ENCODE measurements around the gene CDC14B. TPM values are rescaled to one million over a fixed set of nuclear protein-coding genes. Genes with fewer than 3 reads are reported as not detected.

CDC14B gene
- total RNA-seq, 1 donor from 2014 or later = 21.4 TPM

GRCh38 chr9:96476591-96476990 lies 143.1 kb downstream of the CDC14B start:
- H3K36me3 Mint-ChIP-seq (ENCODE audit: low read depth, unreplicated experiment) = peaks cover 1% of the 10 kb centered on the region
- no peak for DNase-seq (ENCODE audit: low spot score)

GRCh38 chr9:96476013-96476412 lies 143.6 kb downstream of the CDC14B start:
- Mint-ChIP-seq H3K27me3 (ENCODE audit: unreplicated experiment) (no peaks in the 10 kb centered on the region), H3K27ac (ENCODE audit: unreplicated experiment) (no peak overlapping the region)

More at GRCh38 chr9:96476591-96476990, 143.1 kb downstream of the CDC14B start:
- Mint-ChIP-seq H3K27me3 (ENCODE audit: unreplicated experiment) (no peaks in the 10 kb centered on the region), H3K27ac (ENCODE audit: unreplicated experiment) (no peak overlapping the region), H3K4me3 (ENCODE audit: unreplicated experiment) (no peak overlapping the region), H3K9me3 (ENCODE audit: unreplicated experiment) (no peaks in the 10 kb centered on the region), H3K4me1 (ENCODE audit: unreplicated experiment) (no peaks in the 10 kb centered on the region)
- TF ChIP-seq CTCF (IDR thresholded peaks at IDR 0.05; ENCODE audit: unreplicated experiment) = no peak

GRCh38 chr9:96467784-96468183 lies 151.9 kb downstream of the CDC14B start:
- no peak overlapping the region for H3K4me3 Mint-ChIP-seq (ENCODE audit: unreplicated experiment)
- peaks cover 8% of the 10 kb centered on the region for H3K36me3 Mint-ChIP-seq (ENCODE audit: low read depth, unreplicated experiment)
- DNase-seq (ENCODE audit: low spot score) = no peak
- H3K27me3 Mint-ChIP-seq (ENCODE audit: unreplicated experiment) = no peaks in the 10 kb centered on the region
- no peaks in the 10 kb centered on the region for H3K4me1 Mint-ChIP-seq (ENCODE audit: unreplicated experiment)
- no peak overlapping the region for H3K27ac Mint-ChIP-seq (ENCODE audit: unreplicated experiment)
- H3K9me3 Mint-ChIP-seq (ENCODE audit: unreplicated experiment) = no peaks in the 10 kb centered on the region
- TF ChIP-seq CTCF (IDR thresholded peaks at IDR 0.05; ENCODE audit: unreplicated experiment) = no peak

More at GRCh38 chr9:96476013-96476412, 143.6 kb downstream of the CDC14B start:
- Mint-ChIP-seq H3K4me3 (ENCODE audit: unreplicated experiment) (no peak overlapping the region), H3K9me3 (ENCODE audit: unreplicated experiment) (no peaks in the 10 kb centered on the region), H3K4me1 (ENCODE audit: unreplicated experiment) (no peaks in the 10 kb centered on the region), H3K36me3 (ENCODE audit: low read depth, unreplicated experiment) (peaks cover 4% of the 10 kb centered on the region)
- TF ChIP-seq CTCF (IDR thresholded peaks at IDR 0.05; ENCODE audit: unreplicated experiment) = no peak
- no peak for DNase-seq (ENCODE audit: low spot score)

GRCh38 chr9:96464426-96464825 lies 155.2 kb downstream of the CDC14B start:
- no peaks in the 10 kb centered on the region for H3K27me3 Mint-ChIP-seq (ENCODE audit: unreplicated experiment)
- H3K36me3 Mint-ChIP-seq (ENCODE audit: low read depth, unreplicated experiment) = peaks cover 3% of the 10 kb centered on the region
- no peak for DNase-seq (ENCODE audit: low spot score)
- no peak for TF ChIP-seq CTCF (IDR thresholded peaks at IDR 0.05; ENCODE audit: unreplicated experiment)
- no peaks in the 10 kb centered on the region for H3K4me1 Mint-ChIP-seq (ENCODE audit: unreplicated experiment)
- H3K9me3 Mint-ChIP-seq (ENCODE audit: unreplicated experiment) = no peaks in the 10 kb centered on the region
- H3K27ac Mint-ChIP-seq (ENCODE audit: unreplicated experiment) = no peak overlapping the region
- H3K4me3 Mint-ChIP-seq (ENCODE audit: unreplicated experiment) = no peak overlapping the region

- H3K9me3 Mint-ChIP-seq (ENCODE audit: unreplicated experiment) = no peaks in the 10 kb centered on the region
- H3K36me3 Mint-ChIP-seq (ENCODE audit: low read depth, unreplicated experiment) = peaks cover 7% of the 10 kb centered on the region
- H3K27me3 Mint-ChIP-seq (ENCODE audit: unreplicated experiment) = no peaks in the 10 kb centered on the region
- DNase-seq (ENCODE audit: low spot score) = no peak
- H3K4me3 Mint-ChIP-seq (ENCODE audit: unreplicated experiment) = no peak overlapping the region
- H3K4me1 Mint-ChIP-seq (ENCODE audit: unreplicated experiment) = no peaks in the 10 kb centered on the region
- H3K27ac Mint-ChIP-seq (ENCODE audit: unreplicated experiment) = no peak overlapping the region
- TF ChIP-seq CTCF (IDR thresholded peaks at IDR 0.05; ENCODE audit: unreplicated experiment) = no peak
Observed at GRCh38 chr9:96462541-96462940, 157.1 kb downstream of the CDC14B start.
